Activated CD4-positive, alpha-beta memory T cell treated with anti-CD3 and anti-CD28 coated beads, Interleukin-2, amount 10 ng/mL, durations not matched to agents 7 days and 5 days (primary cell): ENCODE measurements around the gene B3GAT2. TPM values are rescaled to one million over a fixed set of nuclear protein-coding genes. Genes with fewer than 3 reads are reported as not detected.
A peak's percentile ranks its signal among the peaks of the same experiment; 100 is the strongest.

Source experiments
- CTCF ChIA-PET: fragments of 350-600 bp; sonication (Branson Sonifier 250); formaldehyde crosslinking; loops from one replicate; lab custom pipeline; 2021; ENCODE audit warnings: antibody characterized with exemption, inconsistent platforms; lab: Charles Lee
- POLR2A ChIA-PET: fragments of 350-600 bp; sonication (Branson Sonifier 250); formaldehyde crosslinking; loops from one replicate; lab custom pipeline; 2021; ENCODE audit warnings: antibody characterized with exemption; lab: Charles Lee
- DNase-seq: peaks from one replicate; pipeline ENCODE4 v3.0.0-alpha.2; 2020
- H3K27ac Mint-ChIP-seq: one replicate; pipeline ENCODE4 v1.8.0; 2021; ENCODE audit warnings: mild to moderate bottlenecking, mixed read lengths
- H3K27me3 Mint-ChIP-seq: one replicate; pipeline ENCODE4 v1.8.0; 2021; ENCODE audit warnings: mixed read lengths
- H3K36me3 Mint-ChIP-seq: one replicate; pipeline ENCODE4 v1.8.0; 2021; ENCODE audit warnings: low read depth, mixed read lengths
- H3K4me1 Mint-ChIP-seq: one replicate; pipeline ENCODE4 v1.8.0; 2021; ENCODE audit warnings: mixed read lengths
- H3K4me3 Mint-ChIP-seq: one replicate; pipeline ENCODE4 v1.8.0; 2021; ENCODE audit warnings: mild to moderate bottlenecking, mixed read lengths
- H3K9me3 Mint-ChIP-seq: one replicate; pipeline ENCODE4 v1.8.0; 2021; ENCODE audit warnings: mixed read lengths
- total RNA-seq, 2 experiments: library from RNA; stranded (reverse); gene quantifications; one replicate each; pipeline ENCODE4 v1.2.3, GENCODE V29; 2021

B3GAT2 gene, protein sequence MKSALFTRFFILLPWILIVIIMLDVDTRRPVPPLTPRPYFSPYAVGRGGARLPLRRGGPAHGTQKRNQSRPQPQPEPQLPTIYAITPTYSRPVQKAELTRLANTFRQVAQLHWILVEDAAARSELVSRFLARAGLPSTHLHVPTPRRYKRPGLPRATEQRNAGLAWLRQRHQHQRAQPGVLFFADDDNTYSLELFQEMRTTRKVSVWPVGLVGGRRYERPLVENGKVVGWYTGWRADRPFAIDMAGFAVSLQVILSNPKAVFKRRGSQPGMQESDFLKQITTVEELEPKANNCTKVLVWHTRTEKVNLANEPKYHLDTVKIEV
- under 1 TPM in 1 of 2 experiments, not detected in 1; 0.05 TPM for total RNA-seq

- CTCF ChIA-PET = interaction anchor here (0.7 to 4.1 kb wide), 29 partner anchors 12 to 735 kb away, joined by 3 to 44 read pairs (median 5); partner anchors contain the start of gene FAM135A
- no peaks in the 10 kb centered on the region for H3K36me3 Mint-ChIP-seq
- H3K4me3 Mint-ChIP-seq = peak within 1 kb of the TSS; percentile 49
- H3K27ac Mint-ChIP-seq = no peak within 1 kb of the TSS
- DNase-seq = no peak
- POLR2A ChIA-PET = interaction anchor here (1.1 kb wide), 1 partner anchor 436 kb away, joined by 3 read pairs; no protein-coding TSS in a partner anchor
- peaks cover 20% of the 10 kb centered on the region for H3K4me1 Mint-ChIP-seq
- no peaks in the 10 kb centered on the region for H3K9me3 Mint-ChIP-seq
- H3K27me3 Mint-ChIP-seq = peaks cover 51% of the 10 kb centered on the region
Measured at GRCh38 chr6:70956451-70957283, at the start of gene B3GAT2. B3GAT2 (minus strand) TSS chr6:70957060; CDS start chr6:70956429, 631 bp downstream.

GRCh38 chr6:70998148-70998547 lies 41.3 kb upstream of the B3GAT2 start:
- Mint-ChIP-seq H3K36me3 (no peaks in the 10 kb centered on the region), H3K4me3 (no peak overlapping the region), H3K4me1 (no peaks in the 10 kb centered on the region), H3K27ac (no peak overlapping the region), H3K9me3 (no peaks in the 10 kb centered on the region), H3K27me3 (peaks cover 10% of the 10 kb centered on the region)
- no peak for DNase-seq
- ChIA-PET POLR2A (no interaction called here), CTCF (no interaction called here)

DNA sequence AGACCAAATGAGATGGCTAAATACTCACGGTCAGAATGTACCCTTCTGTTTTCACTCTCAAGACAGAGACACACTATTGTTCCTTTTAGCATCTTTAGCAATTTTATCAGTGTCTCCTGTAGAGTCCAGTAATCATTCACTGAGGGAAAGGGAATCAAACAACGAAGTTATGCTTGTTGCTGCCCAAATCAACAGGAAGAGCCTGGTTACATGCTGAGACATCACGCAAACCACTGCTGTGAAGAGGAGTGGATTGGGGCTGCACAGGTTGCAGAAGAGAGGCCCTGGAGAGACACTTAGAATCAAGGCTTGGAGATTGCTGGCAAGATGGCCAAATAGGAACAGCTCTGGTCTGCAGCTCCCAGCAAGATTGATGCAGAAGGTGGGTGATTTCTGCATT lies 40.5 kb upstream of the B3GAT2 start:
- CTCF ChIA-PET = no interaction called here
- no peaks in the 10 kb centered on the region for H3K9me3 Mint-ChIP-seq
- H3K27ac Mint-ChIP-seq = no peak overlapping the region
- no peak for DNase-seq
- H3K27me3 Mint-ChIP-seq = peaks cover 10% of the 10 kb centered on the region
- no peaks in the 10 kb centered on the region for H3K4me1 Mint-ChIP-seq
- no peak overlapping the region for H3K4me3 Mint-ChIP-seq
- no peaks in the 10 kb centered on the region for H3K36me3 Mint-ChIP-seq
- POLR2A ChIA-PET = no interaction called here

- ChIA-PET CTCF (no interaction called here), POLR2A (no interaction called here)
- Mint-ChIP-seq H3K27me3 (peaks cover 10% of the 10 kb centered on the region), H3K4me3 (no peak overlapping the region), H3K9me3 (no peaks in the 10 kb centered on the region), H3K4me1 (no peaks in the 10 kb centered on the region), H3K27ac (no peak overlapping the region), H3K36me3 (no peaks in the 10 kb centered on the region)
- no peak for DNase-seq
Measured at GRCh38 chr6:70996106-70996505, 39.2 kb upstream of the B3GAT2 start.

- Mint-ChIP-seq H3K4me3 (no peak overlapping the region), H3K4me1 (no peaks in the 10 kb centered on the region), H3K27ac (no peak overlapping the region), H3K9me3 (no peaks in the 10 kb centered on the region), H3K36me3 (no peaks in the 10 kb centered on the region), H3K27me3 (peaks cover 10% of the 10 kb centered on the region)
- ChIA-PET POLR2A (no interaction called here), CTCF (no interaction called here)
- no peak for DNase-seq
Measured at GRCh38 chr6:70995411-70995810, 38.6 kb upstream of the B3GAT2 start.

GRCh38 chr6:70991253-70991652 lies 34.4 kb upstream of the B3GAT2 start:
- no peaks in the 10 kb centered on the region for H3K9me3 Mint-ChIP-seq
- ChIA-PET CTCF (no interaction called here), POLR2A (no interaction called here)
- peaks cover 12% of the 10 kb centered on the region for H3K27me3 Mint-ChIP-seq
- no peak overlapping the region for H3K4me3 Mint-ChIP-seq
- DNase-seq = no peak
- H3K27ac Mint-ChIP-seq = no peak overlapping the region
- no peaks in the 10 kb centered on the region for H3K36me3 Mint-ChIP-seq
- H3K4me1 Mint-ChIP-seq = no peaks in the 10 kb centered on the region

DNA sequence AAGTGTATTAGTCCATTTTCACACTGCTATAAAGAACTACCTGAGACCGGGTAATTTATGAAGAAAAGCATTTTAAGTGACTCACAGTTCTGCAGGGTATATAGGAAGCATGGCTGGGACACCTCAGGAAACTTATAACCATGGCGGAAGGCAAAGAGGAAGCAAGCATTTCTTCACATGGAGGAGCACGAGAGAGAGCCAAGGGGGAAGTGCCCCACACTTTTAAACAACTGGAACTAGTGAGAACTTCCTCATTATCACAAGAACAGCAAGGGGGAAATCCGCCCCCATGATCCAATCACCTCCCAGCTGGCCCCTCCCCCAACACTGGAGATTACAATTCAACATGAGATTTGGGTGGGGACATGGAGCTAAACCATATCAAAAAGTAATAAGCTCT lies 28.3 kb upstream of the B3GAT2 start:
- POLR2A ChIA-PET = no interaction called here
- Mint-ChIP-seq H3K4me3 (no peak overlapping the region), H3K27me3 (peaks cover 6% of the 10 kb centered on the region), H3K4me1 (no peaks in the 10 kb centered on the region), H3K36me3 (no peaks in the 10 kb centered on the region), H3K9me3 (no peaks in the 10 kb centered on the region), H3K27ac (no peak overlapping the region)
- CTCF ChIA-PET = no interaction called here
- DNase-seq = no peak

GRCh38 chr6:70982747-70983146 lies 25.9 kb upstream of the B3GAT2 start:
- peaks cover 5% of the 10 kb centered on the region for H3K9me3 Mint-ChIP-seq
- no peak overlapping the region for H3K27ac Mint-ChIP-seq
- no peak for DNase-seq
- POLR2A ChIA-PET = no interaction called here
- H3K36me3 Mint-ChIP-seq = no peaks in the 10 kb centered on the region
- no peak overlapping the region for H3K4me3 Mint-ChIP-seq
- CTCF ChIA-PET = no interaction called here
- H3K4me1 Mint-ChIP-seq = no peaks in the 10 kb centered on the region
- H3K27me3 Mint-ChIP-seq = peaks cover 4% of the 10 kb centered on the region

- no peak for DNase-seq
- no peaks in the 10 kb centered on the region for H3K4me1 Mint-ChIP-seq
- POLR2A ChIA-PET = no interaction called here
- H3K9me3 Mint-ChIP-seq = peaks cover 5% of the 10 kb centered on the region
- CTCF ChIA-PET = no interaction called here
- H3K27ac Mint-ChIP-seq = no peak overlapping the region
- peaks cover 8% of the 10 kb centered on the region for H3K27me3 Mint-ChIP-seq
- H3K36me3 Mint-ChIP-seq = no peaks in the 10 kb centered on the region
- no peak overlapping the region for H3K4me3 Mint-ChIP-seq
Measured at GRCh38 chr6:70980727-70981126, 23.9 kb upstream of the B3GAT2 start.

DNA sequence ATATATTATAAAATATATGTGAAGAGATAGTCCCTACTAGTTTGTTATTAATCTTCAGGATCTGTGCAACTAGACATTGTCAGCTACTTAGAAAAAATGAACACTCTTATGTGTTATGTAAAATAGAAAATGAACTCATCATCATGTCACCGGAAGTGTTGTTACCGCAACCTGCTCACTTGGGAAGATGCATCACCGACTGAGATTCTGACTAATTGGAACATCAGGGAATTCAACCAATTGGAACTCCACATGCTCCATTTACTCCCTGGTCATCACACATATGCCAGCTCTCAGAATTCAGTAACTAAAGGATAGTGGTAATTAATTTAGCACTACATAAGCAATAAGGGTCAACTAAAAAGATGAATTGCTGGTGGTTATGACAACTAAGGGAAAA lies 16.7 kb upstream of the B3GAT2 start:
- Mint-ChIP-seq H3K4me3 (no peak overlapping the region), H3K27ac (no peak overlapping the region), H3K9me3 (no peaks in the 10 kb centered on the region), H3K36me3 (no peaks in the 10 kb centered on the region), H3K4me1 (no peaks in the 10 kb centered on the region), H3K27me3 (peaks cover 8% of the 10 kb centered on the region)
- CTCF ChIA-PET = no interaction called here
- no peak for DNase-seq
- POLR2A ChIA-PET = no interaction called here

DNA sequence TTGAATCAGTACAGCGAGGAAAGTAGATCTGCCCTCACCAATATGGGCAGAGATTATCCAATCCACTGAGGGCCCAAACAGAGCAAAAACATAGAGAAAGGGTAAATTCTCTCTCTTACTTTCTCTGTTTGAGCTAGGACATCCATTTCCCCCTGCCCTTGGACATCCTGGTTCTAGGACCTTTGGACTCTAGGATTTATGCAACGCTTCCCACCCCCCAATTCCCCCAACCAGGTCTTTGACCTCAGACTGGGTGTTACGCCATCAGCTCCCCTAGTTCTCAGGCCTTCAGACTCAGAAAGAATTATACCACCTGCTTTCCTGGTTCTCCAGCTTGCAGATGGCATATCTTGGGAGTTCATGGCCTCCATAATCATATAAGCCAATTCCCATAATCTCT lies 10.2 kb upstream of the B3GAT2 start:
- no peaks in the 10 kb centered on the region for H3K27me3 Mint-ChIP-seq
- ChIA-PET CTCF (interaction anchor here (0.7 kb wide), 1 partner anchor 11 kb away, joined by 3 read pairs; no protein-coding TSS in a partner anchor), POLR2A (no interaction called here)
- no peak overlapping the region for H3K27ac Mint-ChIP-seq
- no peaks in the 10 kb centered on the region for H3K9me3 Mint-ChIP-seq
- H3K36me3 Mint-ChIP-seq = no peaks in the 10 kb centered on the region
- H3K4me3 Mint-ChIP-seq = no peak overlapping the region
- no peak for DNase-seq
- no peaks in the 10 kb centered on the region for H3K4me1 Mint-ChIP-seq

DNA sequence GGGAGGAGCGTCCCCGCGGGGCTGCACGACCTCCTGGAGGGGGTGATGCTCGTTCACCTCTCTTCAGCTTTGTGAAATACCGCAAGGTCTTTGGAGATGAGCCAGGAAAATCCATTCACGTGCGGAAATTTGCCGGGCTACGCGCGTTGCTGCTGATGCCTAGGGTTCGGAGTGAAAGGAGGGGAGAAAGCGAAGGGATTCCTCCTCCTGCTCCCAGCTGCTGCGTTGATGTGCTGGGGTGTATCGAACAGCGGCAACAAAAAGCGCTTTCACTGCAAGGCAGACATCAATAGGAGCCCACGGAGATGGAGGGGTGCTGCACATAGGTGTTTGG lies 391 bp upstream of the B3GAT2 start:
- Mint-ChIP-seq H3K27ac (no peak overlapping the region), H3K9me3 (no peaks in the 10 kb centered on the region), H3K27me3 (peaks cover 51% of the 10 kb centered on the region), H3K4me1 (peaks cover 20% of the 10 kb centered on the region), H3K36me3 (no peaks in the 10 kb centered on the region), H3K4me3 (peak overlapping the region; percentile 17)
- CTCF ChIA-PET = interaction anchor here (2.4 to 4.1 kb wide), 2 partner anchors 250 to 437 kb away, joined by 32 to 44 read pairs; no protein-coding TSS in a partner anchor
- POLR2A ChIA-PET = no interaction called here
- DNase-seq = no peak

DNA sequence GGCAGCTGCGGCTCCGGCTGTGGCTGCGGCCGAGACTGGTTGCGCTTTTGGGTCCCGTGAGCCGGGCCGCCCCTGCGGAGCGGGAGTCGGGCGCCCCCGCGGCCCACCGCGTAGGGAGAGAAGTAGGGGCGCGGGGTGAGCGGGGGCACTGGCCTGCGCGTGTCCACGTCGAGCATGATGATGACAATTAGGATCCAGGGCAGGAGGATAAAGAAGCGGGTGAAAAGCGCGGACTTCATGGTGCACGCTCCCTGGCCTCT lies 739 bp downstream of the B3GAT2 start:
- no peaks in the 10 kb centered on the region for H3K9me3 Mint-ChIP-seq
- peaks cover 20% of the 10 kb centered on the region for H3K4me1 Mint-ChIP-seq
- ChIA-PET CTCF (interaction anchor here (0.6 to 4.1 kb wide), 40 partner anchors 10 to 735 kb away, joined by 3 to 44 read pairs (median 4); partner anchors contain the start of gene FAM135A), POLR2A (interaction anchor here (1.1 kb wide), 1 partner anchor 436 kb away, joined by 3 read pairs; no protein-coding TSS in a partner anchor)
- no peaks in the 10 kb centered on the region for H3K36me3 Mint-ChIP-seq
- H3K4me3 Mint-ChIP-seq = peak overlapping the region; percentile 49
- no peak for DNase-seq
- no peak overlapping the region for H3K27ac Mint-ChIP-seq
- H3K27me3 Mint-ChIP-seq = peaks cover 51% of the 10 kb centered on the region
